HG02885 (cell line): ENCODE data around the gene SYT17.

ENCODE experiments used
- ATAC-seq: cut with Tn5 transposase; IDR thresholded peaks from one replicate; pipeline ENCODE4 v1.9.1; 2021; ENCODE audit warnings: mild to moderate bottlenecking; ENCODE audit not compliant: unreplicated experiment, poor library complexity

The SYT17 gene

GRCh38 chr16:19203374-19203966 lies 35.4 kb downstream of the SYT17 start:
- no peak for ATAC-seq

GRCh38 chr16:19210280-19210924 lies 42.4 kb downstream of the SYT17 start:
- peak; percentile 70 for ATAC-seq

- peak; percentile 43 for ATAC-seq
Measured at GRCh38 chr16:19210968-19211367, 42.9 kb downstream of the SYT17 start.

GRCh38 chr16:19212059-19212458 lies 44.0 kb downstream of the SYT17 start:
- ATAC-seq: no peak

DNA sequence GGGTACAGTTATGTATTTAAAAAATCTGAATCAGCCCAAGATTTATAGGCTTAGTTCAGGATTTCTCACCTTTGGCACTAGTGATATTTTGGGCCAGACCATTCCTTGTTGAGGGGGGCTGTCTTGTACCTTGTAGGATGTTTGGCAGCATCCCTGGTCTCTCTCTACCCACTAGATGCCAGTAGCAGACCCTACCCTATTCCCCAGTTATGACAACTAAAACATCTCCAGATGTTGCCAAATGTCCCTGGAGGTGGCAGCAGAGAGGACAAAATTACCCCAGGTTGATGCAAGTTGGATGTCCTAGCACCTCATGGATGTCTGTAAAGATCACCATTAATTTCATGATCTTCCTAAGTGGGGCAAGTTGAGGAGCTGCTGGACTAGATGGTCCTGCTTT lies 45.8 kb downstream of the SYT17 start:
- ATAC-seq: no peak

DNA sequence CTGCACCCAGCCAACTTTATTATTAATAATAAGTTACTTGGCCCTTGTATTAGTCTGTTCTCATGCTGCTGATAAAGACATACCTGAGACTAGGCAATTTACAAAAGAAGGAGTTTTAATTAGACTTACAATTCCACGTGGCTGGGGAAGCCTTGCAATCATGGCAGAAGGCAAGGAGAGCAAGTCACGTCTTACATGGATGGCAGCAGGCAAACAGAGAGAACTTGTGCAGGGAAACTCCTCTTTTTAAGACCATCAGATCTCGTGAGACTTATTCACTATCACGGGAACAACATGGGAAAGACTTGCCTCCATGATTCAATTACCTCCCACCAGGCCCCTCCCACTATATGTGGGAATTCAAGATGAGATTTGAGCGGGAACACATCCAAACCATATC lies 47.7 kb downstream of the SYT17 start:
- ATAC-seq: no peak

DNA sequence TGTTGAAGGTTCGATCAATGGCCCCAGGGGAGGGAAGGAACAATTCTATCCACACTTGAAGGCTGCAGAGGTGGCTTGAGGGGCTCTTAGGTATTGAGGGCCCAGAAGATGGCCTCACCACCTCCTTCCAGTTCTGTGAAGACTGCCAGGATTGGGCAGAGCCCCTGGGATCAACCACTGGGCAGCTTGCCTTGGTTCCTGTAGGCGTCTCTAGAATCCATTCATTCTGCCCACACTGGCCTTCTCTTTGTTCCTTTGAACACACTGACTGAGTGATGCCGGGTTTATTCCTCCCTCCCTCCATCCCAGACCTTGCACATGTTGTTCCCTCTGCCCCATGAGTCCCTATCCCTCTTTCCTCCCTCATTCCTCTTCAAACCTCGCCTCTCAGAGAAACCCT lies 50.5 kb downstream of the SYT17 start:
- ATAC-seq: no peak

- ATAC-seq: no peak
Measured at GRCh38 chr16:19219836-19220235, 51.8 kb downstream of the SYT17 start.

DNA sequence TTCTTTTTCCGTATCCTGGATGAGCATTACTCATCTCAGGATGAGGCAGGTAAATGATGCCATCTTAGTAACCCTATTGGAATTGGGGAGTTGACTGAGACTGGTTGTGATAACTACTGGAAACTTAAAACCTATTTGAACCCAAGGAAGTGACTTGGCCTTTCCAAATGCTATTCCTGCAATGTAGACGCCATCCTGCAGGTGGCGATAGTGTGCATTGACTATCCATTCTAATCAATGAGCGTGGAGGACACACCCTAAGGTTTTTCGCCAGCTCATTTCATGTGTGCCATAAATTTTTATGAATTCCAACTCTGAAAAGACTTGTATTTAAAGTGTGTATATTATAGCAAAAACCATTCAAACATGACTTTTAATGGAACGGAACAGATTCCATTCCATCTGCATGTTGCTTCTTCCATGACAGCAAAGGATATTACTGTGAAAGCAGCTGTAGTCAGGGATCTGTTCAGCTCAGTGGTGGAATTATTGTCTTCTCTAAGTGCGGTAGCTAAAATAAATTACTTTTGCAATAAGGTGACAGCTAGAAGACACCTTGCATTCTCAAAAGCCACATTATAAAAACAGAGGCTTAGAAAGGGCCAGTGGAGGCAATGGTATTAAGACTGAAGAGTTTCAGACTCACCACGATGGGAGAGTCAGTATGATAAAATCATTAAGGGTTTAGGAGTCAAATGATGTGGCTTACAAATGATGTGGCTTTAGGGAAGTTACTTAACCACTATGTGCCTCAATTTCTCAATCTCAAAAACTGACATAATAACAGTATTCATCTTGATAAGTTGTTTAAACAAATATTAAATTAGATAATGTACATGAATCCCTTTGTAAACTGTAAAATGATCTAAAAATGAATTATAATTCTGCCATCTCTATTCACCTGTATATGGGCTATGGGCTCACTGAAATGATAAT lies 55.5 kb downstream of the SYT17 start:
- ATAC-seq: no peak

DNA sequence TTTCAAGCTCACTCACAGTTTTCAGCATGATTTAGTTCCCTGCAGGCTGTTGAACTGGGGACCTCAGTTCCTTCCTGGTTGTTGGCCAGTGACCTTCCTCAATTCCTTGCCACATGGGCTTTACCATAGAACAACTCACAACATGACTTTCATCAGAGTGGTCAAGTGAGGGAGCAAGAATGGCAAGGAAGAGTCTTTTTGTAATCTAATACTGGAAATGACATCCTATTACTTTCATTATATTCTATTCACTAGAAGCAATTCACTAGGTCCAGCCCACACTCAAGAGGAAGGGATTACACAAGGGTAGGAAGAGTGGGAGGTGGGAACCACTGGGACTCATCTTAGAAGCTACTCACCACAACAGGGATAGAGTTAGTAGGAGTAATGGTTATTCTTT lies 57.6 kb downstream of the SYT17 start:
- no peak for ATAC-seq

- ATAC-seq: no peak
Measured at GRCh38 chr16:19227643-19228042, 59.6 kb downstream of the SYT17 start.

- ATAC-seq: no peak
Measured at GRCh38 chr16:19228052-19228451, 60.0 kb downstream of the SYT17 start.

DNA sequence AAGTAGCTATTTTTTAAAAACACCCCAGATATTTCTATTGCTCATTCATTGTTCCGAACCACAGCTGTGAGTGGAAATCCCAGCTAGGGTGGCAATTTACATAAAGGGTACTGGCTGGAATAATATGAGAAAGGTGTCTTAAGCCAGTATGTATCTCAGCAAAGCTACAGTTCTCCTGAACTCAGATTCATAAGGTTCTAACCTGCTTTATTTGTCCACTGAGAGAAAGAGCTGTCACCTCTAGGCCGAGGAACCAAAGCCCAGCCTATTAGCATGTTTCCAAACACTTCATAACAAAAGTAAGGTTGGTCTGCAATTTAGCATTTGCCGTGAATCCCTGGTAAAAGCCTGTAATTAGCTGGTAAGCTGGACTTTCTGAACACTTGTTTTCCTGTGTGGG lies 60.5 kb downstream of the SYT17 start:
- no peak for ATAC-seq

DNA sequence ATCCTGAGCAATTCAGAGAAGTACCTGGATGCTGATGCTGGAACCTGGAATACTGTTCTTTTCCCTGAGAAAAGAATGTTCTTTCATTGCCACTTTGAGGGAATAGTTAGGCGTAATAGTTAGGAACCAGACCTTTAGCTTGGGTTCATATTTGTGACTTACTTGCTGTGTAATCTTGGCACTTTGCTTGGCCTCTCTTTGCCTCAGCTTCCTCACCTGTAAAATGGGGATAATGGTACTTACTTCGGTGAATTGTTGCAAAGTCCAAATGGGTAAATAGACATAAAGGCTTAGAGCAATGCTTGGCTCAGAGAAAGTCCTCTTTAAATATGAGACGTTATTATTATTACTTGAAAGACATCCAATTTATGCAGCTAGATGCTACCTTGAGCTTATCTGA lies 62.5 kb downstream of the SYT17 start:
- ATAC-seq: no peak

DNA sequence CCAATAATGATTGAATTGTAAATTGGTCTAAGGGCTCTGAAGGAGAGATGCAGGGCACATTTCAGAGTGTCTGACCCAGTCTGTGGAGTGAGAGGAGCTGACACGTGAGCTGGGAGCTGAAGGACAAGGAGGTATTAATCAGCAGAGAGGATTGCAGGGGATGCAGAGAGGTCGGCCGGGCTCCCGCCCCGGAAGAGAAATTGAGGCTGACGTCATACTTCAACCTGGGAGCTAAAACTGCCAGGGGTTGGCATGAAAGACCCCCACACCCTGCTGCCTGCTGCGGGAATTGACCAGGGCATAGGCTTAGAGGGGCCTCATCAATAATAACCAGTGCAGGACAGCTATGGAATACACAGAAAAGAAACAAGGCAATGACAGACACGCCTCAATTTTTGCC lies 63.8 kb downstream of the SYT17 start:
- no peak for ATAC-seq

- ATAC-seq: no peak
Measured at GRCh38 chr16:19232988-19233387, 64.9 kb downstream of the SYT17 start.

- ATAC-seq: no peak
Measured at GRCh38 chr16:19235478-19235877, 67.4 kb downstream of the SYT17 start.

DNA sequence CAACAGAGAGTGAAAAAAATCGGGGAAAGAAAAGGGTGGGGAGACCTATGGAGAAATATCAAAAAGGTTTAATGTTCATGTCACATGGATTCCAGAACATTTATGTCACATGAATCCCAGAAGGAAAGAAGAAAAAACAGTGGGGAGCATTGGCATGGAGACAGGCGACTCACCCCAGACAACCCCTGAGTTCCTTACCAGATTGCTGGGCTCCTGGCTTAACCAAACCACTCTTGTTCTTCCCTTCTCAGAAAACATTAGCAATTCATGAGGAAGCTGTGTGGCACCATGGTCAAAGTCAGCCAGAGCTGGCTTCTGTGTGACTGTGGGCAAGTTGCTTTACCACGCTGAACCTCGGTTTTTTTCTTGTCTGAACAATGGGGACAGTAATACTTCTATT lies 67.8 kb downstream of the SYT17 start:
- no peak for ATAC-seq

DNA sequence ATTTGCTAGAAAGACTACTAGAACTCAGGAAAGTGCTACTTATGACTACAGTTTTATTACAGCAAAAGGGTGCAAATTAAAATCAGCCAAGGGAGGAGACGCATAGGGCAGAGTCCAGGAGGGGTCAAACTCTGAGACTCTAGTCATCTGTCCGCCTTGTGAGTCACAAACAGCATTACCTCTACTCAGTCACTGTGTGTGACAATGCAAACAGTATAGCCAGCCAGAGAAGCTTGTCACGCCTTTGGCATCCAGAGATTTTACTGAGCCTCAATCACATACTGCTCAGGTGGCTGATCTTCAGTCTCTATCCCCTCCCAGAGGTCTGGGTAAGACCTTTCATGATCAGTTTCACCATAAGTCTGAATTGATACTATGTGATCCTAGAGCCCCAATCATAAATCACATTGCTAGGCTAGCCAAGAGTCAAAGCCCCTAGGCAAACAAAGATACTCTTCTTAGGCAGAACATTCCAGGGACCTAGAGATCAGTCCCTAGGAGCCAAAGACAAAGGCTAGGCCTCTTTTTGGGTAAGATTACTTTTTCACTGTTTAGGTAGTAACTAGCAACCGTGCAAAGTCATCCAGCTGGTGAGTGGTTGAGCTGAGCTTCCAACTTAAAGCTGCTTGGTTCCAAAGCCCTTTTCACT lies 68.6 kb downstream of the SYT17 start:
- ATAC-seq: no peak

DNA sequence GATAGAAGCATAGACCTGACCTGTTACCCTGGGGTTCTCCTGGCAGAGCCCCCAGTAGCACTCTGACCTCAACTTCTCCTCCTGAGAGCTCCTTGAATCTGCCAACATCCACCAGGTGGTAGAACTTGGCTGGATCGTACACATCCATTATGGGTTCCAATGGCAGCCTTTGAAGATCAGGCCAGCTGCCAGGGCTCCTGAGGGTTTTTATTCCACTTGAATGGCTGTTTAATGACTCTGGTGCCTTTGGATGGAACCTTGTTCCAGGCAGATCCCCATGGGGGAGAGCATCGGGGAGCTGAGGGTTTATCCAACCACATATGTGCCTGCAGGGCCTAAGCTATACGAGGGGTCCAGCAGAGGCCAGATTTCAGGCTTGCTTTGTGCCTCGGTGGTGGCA lies 70.4 kb downstream of the SYT17 start:
- no peak for ATAC-seq
